C1 segment of cervical spinal cord (tissue), 14 donors: ENCODE results near the gene IL9.
"Not testable (repeated sequence)": the region's sequence is repeated elsewhere in the genome, so short reads cannot be mapped to it uniquely, and the experiment has no call there.

Source experiments
- DNase-seq, 14 donors: peaks; one replicate each; lab custom pipeline; 2025; lab: John Stamatoyannopoulos, UW

IL9 gene

DNA sequence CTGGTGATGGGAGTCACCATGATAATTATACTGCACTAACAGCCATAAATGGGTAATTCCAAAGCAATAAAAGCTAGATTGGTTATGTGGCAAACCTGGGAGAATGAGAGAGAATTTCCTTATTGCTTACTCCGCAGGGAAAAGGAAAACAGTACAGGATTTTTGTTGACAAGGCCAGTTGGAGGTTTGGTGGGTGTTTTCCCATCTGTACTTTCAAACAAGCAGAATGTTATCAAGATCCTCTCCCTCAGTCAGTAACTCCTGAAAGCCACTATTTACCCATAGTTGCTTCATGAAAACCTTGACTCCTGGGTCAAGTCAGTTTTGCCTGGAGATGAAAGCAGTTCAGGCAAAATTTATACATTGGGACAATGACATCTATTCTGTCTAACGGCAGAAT is 26.4 kb downstream of the IL9 start:
- DNase-seq = no peak

DNA sequence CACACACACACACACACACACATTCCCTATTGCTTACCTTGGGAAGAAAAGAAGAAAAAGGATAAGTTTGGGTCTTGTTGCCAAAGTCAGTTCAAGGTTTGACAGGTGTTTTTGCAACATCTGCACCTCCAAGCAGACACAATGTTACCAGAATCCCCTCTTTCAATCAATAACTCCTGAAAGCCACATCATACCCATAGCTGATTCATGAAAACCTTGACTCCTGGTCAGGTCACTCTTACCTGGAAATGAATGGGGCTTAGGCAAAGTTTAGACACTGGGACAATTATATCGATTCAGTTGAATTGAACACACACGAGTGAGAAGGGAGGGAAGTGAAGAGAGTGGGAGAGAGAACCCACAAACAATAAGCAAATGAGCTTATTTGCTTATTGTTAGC is 27.0 kb downstream of the IL9 start:
- DNase-seq = no peak

DNA sequence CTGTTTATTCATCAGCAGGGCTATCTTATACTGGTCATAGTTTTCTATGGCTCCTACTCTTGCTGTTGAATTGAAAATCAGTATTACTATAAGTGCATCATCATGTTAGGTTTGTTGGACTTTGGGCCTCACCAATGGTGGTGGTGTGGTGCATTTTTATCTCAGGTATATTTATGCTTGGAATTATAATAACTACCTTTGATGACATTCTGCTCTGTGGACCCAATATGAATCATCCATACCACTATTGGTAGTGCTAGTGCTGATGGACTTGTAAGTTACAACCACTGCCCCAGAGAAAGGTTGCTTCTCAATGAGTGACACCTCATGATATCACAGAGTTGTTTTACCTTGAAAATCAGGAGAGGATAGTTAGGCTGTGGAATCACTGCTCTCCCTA is 28.0 kb downstream of the IL9 start:
- DNase-seq = no peak

DNA sequence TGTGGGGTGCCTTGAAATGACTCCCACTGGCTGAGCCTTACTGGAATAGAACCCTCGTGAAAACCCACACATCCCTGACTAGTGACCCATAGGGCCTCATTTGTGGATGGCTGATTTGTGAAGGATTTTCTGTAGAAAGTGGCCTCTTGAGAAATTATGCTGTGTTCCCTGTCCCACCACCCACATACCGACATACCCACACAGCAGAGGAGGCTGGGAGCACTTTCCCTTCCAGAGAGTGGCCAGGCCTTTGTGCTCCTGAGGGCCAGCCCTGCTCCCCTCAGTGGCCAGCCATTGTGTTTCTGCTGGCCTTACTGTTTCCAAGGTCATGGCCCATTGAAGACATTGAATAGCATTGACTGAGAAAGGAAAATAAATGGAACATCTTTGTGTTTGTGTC is 29.6 kb downstream of the IL9 start:
- DNase-seq = no peak

DNA sequence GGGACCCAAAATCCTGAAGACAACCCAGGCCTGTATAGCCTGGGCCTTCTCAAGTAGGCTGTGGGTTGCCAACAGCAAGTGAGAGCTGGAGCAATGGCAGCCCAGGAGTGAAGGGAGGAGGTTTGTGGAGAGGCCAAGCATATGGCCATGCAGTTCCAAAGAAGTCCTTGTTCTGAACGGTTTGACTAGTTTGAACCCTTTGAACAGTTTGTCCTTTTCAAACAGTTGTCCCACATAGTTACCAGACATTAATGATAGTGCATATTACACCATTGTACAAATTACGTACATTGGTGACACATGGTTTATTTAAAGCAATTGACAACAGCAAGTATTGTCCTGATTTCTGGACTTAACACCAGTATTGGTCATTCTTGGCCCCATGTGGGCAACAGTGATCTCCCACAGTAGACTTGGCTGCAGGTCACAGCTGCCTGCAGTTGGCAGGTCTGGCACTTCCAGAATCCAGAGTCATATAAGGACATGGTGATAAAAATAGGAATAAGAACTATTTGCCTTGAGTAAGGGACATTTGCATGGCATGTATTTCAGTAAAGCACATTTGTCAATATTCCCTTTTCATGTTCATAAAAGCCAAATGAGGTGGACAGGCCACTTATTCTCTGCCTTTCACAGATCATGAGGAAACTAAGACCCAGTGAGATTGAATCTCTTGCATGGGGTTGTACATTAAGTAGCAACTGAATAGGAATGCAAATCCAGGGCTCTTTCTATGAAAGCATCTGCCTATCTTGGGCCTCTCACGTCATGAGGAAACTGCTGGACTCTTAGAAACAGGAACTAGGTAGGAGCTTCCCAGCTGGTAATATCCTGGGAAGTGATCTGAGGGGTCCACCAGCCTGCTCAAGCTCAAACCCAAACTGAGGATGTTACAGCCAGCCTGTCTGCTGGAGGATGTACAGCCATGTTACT is 30.9 kb downstream of the IL9 start:
- no peak for DNase-seq

DNA sequence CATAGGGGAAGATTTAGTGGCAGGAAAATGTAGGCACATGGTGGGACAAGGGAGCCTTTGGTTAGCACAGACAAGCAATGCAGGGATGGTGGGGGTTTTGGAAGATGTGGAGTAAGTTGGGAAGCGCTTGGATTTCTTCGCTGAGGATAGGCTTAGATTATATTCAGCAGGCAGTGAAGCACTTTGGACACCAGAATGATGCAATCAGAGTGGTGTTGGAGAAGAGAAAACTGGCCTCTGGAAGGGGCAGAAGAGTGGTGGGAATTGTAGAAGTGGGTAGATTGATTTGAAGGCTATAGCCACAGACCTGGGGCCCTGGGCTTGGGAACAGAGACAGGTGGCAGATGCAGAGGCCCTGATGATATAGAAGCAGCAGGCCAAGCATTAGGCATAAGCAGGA is 32.9 kb downstream of the IL9 start:
- DNase-seq = no peak

DNA sequence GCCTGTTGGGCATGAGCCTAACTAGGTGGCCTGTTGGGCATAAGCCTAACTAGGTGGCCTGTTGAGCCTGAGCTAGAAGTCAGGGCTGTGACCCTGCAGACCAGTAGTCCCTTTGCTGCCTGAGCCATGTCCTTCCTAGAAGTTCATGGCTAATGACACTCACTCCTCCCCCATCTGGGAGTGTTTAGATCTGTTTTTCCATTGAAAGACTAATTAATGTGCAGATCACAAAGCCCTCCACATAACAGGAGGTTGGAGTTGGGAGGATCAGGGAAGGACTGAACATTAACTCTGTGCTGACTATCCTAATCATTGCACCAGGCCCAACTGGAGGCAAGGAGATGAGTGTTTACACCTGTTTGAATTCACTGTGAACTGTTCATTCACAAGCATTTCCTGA is 33.6 kb downstream of the IL9 start:
- no peak for DNase-seq

DNA sequence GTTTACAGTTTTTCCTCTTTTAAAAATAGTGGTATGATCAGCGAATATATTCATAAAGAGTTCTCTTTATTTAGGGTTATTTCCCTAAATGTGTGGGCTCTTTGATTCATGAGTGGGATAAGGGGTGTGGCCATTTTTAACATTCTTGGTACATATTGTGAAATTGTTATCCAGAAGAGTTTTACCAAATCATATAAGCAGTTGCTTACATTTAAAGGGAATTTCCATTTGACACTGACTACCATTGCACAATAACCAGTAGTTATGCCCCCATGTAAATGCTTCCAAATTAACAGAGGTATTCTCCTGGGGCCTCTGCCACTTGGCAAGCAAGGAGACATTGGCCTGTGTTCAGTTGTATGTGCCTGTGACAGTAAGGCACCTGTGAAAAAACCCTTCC is 34.0 kb downstream of the IL9 start:
- DNase-seq = no peak

DNA sequence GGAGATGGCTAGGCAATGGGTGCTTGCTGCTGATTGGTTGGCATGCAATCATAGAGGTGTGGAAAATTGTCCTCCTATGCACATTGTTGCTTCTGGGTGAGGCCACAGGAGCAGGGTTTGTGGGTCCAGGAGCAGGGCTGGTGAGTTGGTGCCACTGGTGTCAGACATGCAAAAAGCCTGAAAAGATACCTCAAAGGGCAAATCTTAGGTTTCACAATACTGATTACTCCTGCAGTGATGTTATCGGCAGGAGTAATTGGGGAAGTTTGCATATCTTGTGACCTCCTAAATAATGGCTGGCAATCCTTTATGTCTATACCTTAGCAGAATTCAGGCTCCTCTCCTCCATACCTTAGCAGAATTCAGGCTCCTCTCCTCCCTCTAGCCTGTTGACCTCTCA is 36.0 kb downstream of the IL9 start:
- no peak for DNase-seq

DNA sequence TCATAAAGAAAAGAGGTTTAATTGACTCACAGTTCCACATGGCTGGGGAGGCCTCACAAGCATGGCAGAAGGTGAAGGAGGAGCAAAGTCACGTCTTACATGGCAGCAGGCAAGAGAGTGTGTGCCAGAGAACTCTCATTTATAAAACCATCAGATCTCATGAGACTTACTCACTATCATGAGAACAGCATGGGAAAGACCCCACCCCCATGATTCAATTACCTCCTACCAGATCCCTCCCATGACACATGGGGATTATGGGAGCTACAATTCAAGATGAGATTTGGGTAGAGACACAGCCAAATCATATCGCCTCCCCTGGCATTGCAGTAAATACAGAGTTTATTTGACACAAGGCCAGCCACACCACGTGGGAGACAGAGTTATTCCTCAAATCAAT is 36.5 kb downstream of the IL9 start:
- not testable (repeated sequence) for DNase-seq

DNA sequence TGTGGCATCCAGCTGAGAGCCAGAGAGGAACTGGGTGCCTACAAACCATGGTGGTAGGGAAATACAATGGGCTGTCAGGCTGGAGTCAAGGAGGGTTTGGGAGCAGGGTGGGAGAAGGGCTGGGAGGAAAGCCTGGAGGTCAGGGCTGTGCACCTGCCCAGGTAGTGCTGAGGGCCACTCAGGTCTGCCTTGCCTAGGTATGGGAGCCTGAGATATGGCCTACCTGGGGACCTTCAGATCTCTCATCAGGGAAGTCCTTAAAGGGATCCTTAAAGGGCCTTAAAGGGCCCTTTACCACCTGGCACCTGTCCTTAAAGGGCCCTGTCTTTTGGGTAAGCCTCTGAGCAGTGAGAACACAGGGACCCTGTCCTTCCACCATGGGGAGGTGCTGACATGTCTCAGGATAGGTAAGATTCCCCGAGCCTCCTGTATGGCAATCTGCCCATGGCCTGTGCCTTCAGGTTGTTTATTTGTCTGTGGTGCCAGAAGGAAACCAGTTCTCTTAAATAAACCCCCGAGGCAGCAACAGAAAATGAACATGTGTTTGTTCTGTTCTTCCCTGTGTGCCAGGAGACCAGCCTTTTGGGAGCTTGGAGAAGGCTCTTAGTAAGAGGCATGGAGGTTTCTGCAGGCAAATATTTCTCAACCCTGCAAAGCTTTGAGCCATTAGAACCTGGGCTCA is 37.9 kb downstream of the IL9 start:
- DNase-seq = no peak

DNA sequence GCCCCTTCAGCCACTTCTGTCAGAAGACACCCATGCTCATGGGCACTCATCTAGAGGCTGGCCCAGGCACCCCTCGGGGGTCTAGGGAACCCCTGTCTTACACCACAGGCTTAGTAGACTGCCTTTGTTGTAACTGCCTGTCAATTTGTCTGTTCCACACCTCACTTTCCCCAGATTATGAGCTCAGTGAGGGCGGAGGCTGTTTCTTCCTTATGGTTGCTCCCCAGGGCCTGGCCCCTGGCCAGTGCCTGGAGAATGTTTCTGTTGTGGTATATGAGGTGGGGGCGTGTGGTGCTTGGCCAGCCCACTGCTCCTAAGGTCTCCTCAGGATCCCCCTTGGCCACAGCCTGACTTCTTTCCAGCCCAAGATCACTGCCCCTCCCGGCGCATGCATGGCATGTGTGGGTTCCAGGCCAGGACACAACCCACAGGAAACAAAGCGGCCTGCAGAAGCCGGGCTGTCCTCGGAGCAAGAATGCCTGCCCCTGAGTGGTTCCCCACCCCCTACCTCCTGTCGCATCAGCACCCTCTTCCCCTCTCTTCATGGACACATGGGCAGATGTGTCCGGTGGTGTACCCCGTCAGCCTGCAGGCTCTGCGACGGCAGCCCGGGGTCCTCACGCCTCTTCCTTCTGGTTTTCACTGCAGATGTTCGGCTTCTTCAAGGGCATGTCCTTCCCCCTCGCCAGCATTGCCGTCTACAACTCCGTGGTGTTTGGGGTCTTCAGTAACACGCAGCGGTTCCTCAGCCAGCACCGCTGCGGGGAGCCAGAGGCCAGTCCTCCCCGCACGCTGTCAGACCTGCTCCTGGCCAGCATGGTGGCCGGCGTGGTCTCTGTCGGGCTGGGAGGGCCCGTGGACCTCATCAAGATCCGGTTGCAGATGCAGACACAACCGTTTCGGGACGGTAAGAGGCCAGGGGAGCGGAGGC is 43.5 kb downstream of the IL9 start:
- DNase-seq = no peak

DNA sequence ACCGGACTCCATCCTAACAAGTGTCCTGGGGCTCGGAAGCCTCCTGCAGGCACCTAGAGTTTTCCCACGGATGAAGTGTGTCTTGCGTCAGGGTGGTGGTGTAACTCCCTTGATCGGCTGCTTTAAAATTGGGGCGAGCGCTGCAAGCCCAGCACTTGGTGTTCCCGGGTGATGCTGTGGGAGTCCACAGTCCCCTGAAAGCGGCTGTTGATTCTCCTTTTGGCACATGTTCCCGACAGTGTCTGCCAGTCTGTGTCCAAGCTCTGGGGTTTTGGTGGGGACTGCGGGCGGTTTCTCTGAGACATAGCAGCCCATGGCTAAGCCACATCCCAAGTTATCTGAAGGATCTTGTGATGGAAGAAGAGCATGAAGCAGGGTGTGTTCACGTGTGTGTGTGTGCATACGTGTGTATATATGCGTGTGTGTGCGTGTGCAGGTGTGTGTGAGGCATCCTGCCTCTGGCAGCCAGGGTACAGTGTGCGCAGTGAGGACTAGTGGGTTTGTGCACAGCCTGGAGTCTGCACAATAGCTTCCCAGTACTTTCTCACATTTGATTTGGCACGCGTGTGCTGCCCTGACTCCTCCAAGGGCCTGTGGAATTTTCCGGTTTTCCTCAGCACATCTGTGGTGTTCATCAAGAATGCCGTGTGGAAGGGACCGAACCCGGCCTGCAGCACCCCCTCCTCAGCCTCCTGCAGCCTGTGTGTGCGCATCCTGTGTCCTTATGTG is 44.3 kb downstream of the IL9 start:
- peak in 4 of 14 donors; percentile 16 to 42 (median 32) for DNase-seq

DNA sequence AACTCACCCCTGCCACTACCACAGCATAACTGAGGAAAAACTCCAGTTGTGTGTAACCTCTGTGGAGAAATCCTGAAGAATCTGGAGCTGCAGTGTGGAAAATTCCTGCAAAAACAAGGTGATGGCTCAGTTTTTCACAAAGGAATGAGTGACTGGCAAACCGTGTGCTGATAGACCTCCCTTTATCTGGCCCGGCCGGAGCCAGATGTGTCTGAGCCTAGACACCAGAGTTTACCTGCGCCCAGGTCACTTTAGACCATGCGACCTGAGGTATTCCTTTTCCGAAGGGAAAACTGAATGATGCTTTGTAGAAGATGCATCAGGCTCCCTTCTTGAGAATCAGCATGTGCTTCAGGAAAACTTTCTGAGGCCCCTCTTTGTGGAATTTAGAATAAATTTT is 45.0 kb downstream of the IL9 start:
- no peak for DNase-seq

DNA sequence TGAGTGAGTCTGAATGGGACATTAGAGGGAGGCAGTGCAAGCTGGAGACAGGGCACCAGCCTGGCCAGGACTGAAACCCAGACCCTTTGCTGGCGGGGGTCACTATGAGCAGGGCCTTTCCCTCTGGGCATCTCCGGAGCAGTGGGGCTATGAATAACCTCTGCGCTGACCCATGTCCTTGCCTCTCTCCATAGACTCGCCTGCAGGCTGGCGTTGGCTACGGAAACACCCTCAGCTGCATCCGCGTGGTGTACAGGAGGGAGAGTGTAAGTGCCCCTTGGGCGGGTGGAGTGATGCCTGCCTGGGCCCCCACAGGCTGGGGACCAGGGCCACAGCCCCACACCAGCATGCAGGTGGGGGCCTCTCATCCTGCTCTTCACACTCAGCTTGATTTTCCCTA is 45.4 kb downstream of the IL9 start:
- no peak for DNase-seq

DNA sequence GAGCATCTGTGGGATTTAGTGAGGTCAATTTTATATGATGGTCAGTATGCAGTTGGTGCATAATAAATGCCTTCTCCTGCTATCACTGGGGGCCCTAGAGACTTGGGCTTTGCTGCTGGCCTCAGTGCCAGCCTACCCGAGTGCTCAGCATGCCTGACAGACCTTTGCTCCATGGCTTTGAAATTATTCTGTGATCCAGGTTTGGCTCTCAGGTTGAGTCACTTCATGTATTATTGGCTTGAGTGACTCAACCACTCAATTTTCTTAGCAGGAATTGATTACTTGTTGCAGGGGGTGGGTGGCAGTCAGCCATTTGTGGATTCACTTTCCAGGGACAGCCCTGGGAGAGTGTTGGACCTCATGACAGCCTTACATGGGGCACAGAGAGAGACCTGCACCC is 47.7 kb downstream of the IL9 start:
- no peak for DNase-seq

DNA sequence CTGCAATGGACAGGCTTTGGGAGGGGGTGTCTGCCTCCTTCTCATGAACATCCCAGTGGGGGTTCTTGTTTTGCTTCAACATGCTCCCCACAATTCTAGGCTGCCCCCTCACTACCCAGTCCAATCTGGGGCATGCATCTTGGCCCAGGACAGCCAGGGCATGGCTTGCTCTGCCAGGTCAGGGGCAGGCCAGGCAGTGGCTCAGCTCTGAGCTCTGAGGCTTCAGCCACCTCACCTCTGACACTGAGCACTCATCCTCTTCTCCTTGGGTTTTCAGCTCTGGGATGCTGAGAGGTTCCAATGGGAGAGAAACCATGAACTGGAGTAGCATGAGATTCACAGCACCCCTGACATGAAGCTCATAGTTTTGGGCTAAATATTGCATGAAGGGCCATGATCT is 49.3 kb downstream of the IL9 start:
- no peak for DNase-seq

DNA sequence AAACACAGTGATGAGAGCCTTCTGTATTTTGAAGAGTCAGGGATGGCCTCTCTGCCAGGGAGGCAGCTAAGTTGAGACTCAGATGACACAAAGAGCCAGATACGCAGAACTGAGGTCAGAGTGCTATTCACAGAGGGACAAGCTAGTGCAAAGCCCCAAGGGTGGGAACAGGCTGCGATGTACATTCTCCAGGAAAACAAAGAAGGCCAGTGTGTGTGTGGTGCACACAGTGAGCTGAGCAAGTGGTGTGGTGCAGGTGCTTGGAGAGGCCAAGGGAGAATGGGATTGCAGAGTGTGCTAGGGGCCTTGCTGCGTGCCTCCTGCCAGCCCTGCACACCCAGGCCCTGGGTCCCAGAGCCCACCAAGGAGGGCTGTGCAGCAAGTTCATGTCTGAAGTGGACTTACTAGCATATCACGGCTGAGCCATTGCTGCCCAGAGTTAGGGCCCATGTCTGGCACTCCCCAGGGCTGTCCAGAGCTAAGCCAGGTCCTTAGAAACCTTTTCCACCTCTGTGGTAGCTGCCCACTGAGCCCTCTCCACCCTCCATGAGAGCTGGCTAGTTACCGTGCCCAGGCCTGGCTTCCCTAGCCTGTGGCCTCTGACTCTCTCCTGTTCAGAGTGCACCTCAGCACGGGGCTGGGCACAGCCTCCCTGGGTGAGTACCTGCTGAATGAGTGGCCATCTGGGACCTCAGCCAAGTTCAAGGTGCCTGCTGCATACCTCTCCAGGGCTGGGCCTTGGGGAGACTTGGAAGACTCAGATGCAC is 51.9 kb downstream of the IL9 start:
- DNase-seq = peak in 9 of 14 donors; percentile 34 to 67 (median 51)

DNA sequence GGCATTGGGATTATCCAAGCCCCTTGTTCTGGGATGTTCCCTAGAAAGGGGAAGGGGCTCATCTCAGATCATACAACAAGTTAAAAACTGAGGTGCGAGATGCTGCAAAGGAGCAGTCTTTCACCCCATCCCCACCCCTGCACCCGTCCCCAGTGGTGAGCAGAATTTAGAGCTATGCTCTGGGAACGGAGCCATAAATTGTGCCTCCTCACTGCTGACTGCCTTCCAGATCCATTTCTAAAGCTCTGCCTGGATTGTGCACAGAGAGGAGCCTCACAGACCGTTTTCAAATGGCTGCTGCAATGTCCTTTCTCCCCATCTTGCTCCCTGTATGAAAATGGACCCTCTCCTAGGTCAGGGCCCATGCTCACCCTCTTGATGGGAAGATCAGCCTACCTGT is 52.9 kb downstream of the IL9 start:
- peak in 5 of 14 donors; percentile 19 to 39 (median 24) for DNase-seq
